Natural killer cell (primary cell): ENCODE measurements around the gene SCAMP1. TPM values are rescaled to one million over a fixed set of nuclear protein-coding genes. Genes with fewer than 3 reads are reported as not detected.

Source experiments
- ATAC-seq, 3 donors: fragments of 150-1000 bp in 2 of 3; fragments of 200-7000 bp in 1 of 3; cut with Tn5 transposase; 1 replicate in 1 of 3; 2 replicates in 2 of 3; pipeline ENCODE4 v1.10.0; 2021; ENCODE audit warnings: mild to moderate bottlenecking in 2 of 3, moderate library complexity in 2 of 3
- DNase-seq, 2 donors: peaks; one replicate each; pipeline versions ENCODE4 v3.0.0 to v3.0.0-alpha.2; 2013 to 2021; ENCODE audit warnings: mixed read lengths in 1 of 2
- H3K27ac ChIP-seq: one replicate; pipeline ENCODE4 v1.5.1; 2013; ENCODE audit warnings: mild to moderate bottlenecking, low read length
- H3K27me3 ChIP-seq: one replicate; pipeline ENCODE4 v1.6.1; 2013; ENCODE audit warnings: low read length; ENCODE audit not compliant: control insufficient read depth, insufficient read depth
- H3K36me3 ChIP-seq: one replicate; pipeline ENCODE4 v1.6.1; 2013; ENCODE audit warnings: low read length; ENCODE audit not compliant: control insufficient read depth, insufficient read depth
- H3K4me1 ChIP-seq: one replicate; pipeline ENCODE4 v1.6.1; 2013; ENCODE audit warnings: low read length; ENCODE audit not compliant: control insufficient read depth, insufficient read depth
- H3K4me3 ChIP-seq: one replicate; pipeline ENCODE4 v1.5.1; 2013; ENCODE audit warnings: low read length
- H3K9me3 ChIP-seq: one replicate; pipeline ENCODE4 v1.6.1; 2013; ENCODE audit warnings: low read length; ENCODE audit not compliant: control insufficient read depth, insufficient read depth
- H3K27ac Mint-ChIP-seq, 2 donors: one replicate each; pipeline ENCODE4 v1.8.0; 2022; ENCODE audit warnings: mild to moderate bottlenecking in 2 of 2, mixed read lengths in 2 of 2, moderate library complexity in 1 of 2
- H3K27me3 Mint-ChIP-seq, 2 donors: one replicate each; pipeline ENCODE4 v1.8.0; 2022; ENCODE audit warnings: low read depth in 2 of 2, mixed read lengths in 2 of 2
- H3K36me3 Mint-ChIP-seq: one replicate; pipeline ENCODE4 v1.8.0; 2022; ENCODE audit warnings: mixed read lengths
- H3K4me1 Mint-ChIP-seq, 2 donors: one replicate each; pipeline ENCODE4 v1.8.0; 2022; ENCODE audit warnings: mixed read lengths in 2 of 2
- H3K4me3 Mint-ChIP-seq: one replicate; pipeline ENCODE4 v1.8.0; 2022; ENCODE audit warnings: mild to moderate bottlenecking, moderate library complexity, mixed read lengths
- H3K9me3 Mint-ChIP-seq, 2 donors: one replicate each; pipeline ENCODE4 v1.8.0; 2022; ENCODE audit warnings: mixed read lengths in 2 of 2
- WGBS: methylation state at CpG from one replicate; pipeline ENCODE4 v1.1.7; 2013; ENCODE audit warnings: missing lambda C conversion rate; ENCODE audit not compliant: insufficient coverage; 5-methylcytosine and 5-hydroxymethylcytosine counted together
- intact Hi-C: fragments of 100-400 bp; cut with micrococcal nuclease; formaldehyde crosslinking; loops from one replicate; pipeline ENCODE4 v1.14.2; 2022
- total RNA-seq, 4 donors: library from RNA; stranded (reverse); fragments of 120-200 nt in 1 of 4; gene quantifications; one replicate each; pipeline versions ENCODE4 v1.2.3 to v1.2.4, GENCODE V29; 2013 to 2022
- TF ChIP-seq, protein P1 (sequence below): fragments of 200-600 bp; IDR thresholded peaks from one replicate; pipeline ENCODE4 v1.8.0; 2022; ENCODE audit warnings: antibody characterized with exemption

The SCAMP1 gene
- total RNA-seq, 3 donors from 2014 or later (not counting 1 experiment from before 2014, with no cell fraction given), result 19.9 to 27.1 (median 20.5) TPM

GRCh38 chr5:78328585-78329173, 31.7 kb upstream of the SCAMP1 start:
- Histone ChIP-seq H3K9me3 (no peaks in the 10 kb centered on the region), H3K36me3 (no peaks in the 10 kb centered on the region), H3K4me3 (no peak overlapping the region), H3K27me3 (no peaks in the 10 kb centered on the region), H3K27ac (no peak overlapping the region), H3K4me1 (no peaks in the 10 kb centered on the region)
- H3K36me3 Mint-ChIP-seq, result no peaks in the 10 kb centered on the region
- H3K27me3 Mint-ChIP-seq, result peaks cover 6 to 22% of the 10 kb centered on the region in 2 donors
- no peaks in the 10 kb centered on the region for H3K4me1 Mint-ChIP-seq
- H3K4me3 Mint-ChIP-seq, result no peak overlapping the region
- no peak for DNase-seq
- intact Hi-C loops, result no loop called here
- TF ChIP-seq, protein P1, sequence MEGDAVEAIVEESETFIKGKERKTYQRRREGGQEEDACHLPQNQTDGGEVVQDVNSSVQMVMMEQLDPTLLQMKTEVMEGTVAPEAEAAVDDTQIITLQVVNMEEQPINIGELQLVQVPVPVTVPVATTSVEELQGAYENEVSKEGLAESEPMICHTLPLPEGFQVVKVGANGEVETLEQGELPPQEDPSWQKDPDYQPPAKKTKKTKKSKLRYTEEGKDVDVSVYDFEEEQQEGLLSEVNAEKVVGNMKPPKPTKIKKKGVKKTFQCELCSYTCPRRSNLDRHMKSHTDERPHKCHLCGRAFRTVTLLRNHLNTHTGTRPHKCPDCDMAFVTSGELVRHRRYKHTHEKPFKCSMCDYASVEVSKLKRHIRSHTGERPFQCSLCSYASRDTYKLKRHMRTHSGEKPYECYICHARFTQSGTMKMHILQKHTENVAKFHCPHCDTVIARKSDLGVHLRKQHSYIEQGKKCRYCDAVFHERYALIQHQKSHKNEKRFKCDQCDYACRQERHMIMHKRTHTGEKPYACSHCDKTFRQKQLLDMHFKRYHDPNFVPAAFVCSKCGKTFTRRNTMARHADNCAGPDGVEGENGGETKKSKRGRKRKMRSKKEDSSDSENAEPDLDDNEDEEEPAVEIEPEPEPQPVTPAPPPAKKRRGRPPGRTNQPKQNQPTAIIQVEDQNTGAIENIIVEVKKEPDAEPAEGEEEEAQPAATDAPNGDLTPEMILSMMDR, result no peak
- WGBS, result 90% methylated on average over 3 of the region's 5 CpGs
- no peak overlapping the region for H3K27ac Mint-ChIP-seq
- H3K9me3 Mint-ChIP-seq, result no peaks in the 10 kb centered on the region
- ATAC-seq, result no peak

GRCh38 chr5:78331523-78332080, 28.8 kb upstream of the SCAMP1 start:
- TF ChIP-seq, protein P1, result no peak
- peaks cover 0 to 1% of the 10 kb centered on the region in 2 donors for H3K9me3 Mint-ChIP-seq
- no peak overlapping the region for H3K27ac Mint-ChIP-seq
- peaks cover 20 to 36% of the 10 kb centered on the region in 2 donors for H3K27me3 Mint-ChIP-seq
- H3K4me3 Mint-ChIP-seq, result no peak overlapping the region
- intact Hi-C loops, result no loop called here
- no peak for ATAC-seq
- Histone ChIP-seq H3K27ac (no peak overlapping the region), H3K4me3 (no peak overlapping the region), H3K4me1 (no peaks in the 10 kb centered on the region), H3K9me3 (no peaks in the 10 kb centered on the region), H3K27me3 (no peaks in the 10 kb centered on the region), H3K36me3 (no peaks in the 10 kb centered on the region)
- H3K4me1 Mint-ChIP-seq, result no peaks in the 10 kb centered on the region
- no peak for DNase-seq
- H3K36me3 Mint-ChIP-seq, result no peaks in the 10 kb centered on the region

DNA sequence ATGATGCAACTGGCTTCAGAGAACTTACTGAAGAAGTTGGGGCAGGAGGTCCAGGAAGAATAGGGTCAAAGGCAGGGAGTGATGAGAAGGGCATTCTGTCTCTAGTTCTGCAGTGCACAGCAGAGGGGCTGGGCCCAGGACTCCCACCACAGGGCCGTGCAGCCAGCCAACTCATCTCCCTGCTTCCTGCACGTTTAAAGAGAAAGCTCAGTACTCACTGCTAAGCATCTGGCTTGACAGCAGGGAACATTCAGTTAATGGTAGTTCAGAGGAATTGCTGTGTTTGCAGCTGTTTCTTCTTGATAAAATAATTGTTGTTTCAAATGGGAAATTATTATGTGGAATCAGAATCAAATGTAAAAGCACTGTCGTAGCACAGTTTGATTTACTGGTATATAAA, 25.6 kb upstream of the SCAMP1 start:
- no peaks in the 10 kb centered on the region for H3K27me3 ChIP-seq
- H3K27ac ChIP-seq, result no peak overlapping the region
- no peaks in the 10 kb centered on the region for H3K36me3 ChIP-seq
- H3K4me1 ChIP-seq, result no peaks in the 10 kb centered on the region
- no peaks in the 10 kb centered on the region for H3K9me3 ChIP-seq
- peaks cover 20 to 22% of the 10 kb centered on the region in 2 donors for H3K27me3 Mint-ChIP-seq
- no peaks in the 10 kb centered on the region for H3K36me3 Mint-ChIP-seq
- H3K4me1 Mint-ChIP-seq, result no peaks in the 10 kb centered on the region
- H3K27ac Mint-ChIP-seq, result no peak overlapping the region
- H3K4me3 Mint-ChIP-seq, result no peak overlapping the region
- intact Hi-C loops, result no loop called here
- H3K4me3 ChIP-seq, result no peak overlapping the region
- no peak for ATAC-seq
- peaks cover 4 to 9% of the 10 kb centered on the region in 2 donors for H3K9me3 Mint-ChIP-seq
- WGBS, result 84% methylated on average over 3 of the region's 3 CpGs
- no peak for DNase-seq
- TF ChIP-seq, protein P1, result no peak

DNA sequence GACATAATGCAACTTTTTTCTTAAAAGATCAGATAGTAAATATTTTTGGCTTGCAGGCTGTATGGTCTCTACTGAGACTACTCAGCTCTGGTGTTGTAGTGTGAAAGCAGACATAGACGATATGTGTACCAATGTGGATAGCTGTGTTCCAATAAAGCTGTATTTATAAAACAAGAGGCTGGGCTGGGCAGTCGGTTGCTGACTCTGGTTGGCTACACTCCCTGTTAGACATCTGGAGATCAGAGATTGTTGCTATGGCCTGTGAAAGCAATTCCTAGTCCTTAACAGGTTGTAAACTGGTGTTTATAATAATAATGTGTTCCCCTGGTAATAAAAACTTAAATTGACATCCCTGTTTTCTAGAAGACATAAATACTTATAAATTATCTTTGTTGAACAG, 24.4 kb upstream of the SCAMP1 start:
- Histone ChIP-seq H3K4me1 (no peaks in the 10 kb centered on the region), H3K27me3 (no peaks in the 10 kb centered on the region), H3K36me3 (no peaks in the 10 kb centered on the region), H3K27ac (no peak overlapping the region), H3K4me3 (no peak overlapping the region), H3K9me3 (no peaks in the 10 kb centered on the region)
- intact Hi-C loops, result no loop called here
- WGBS, result 85% methylated on average over 2 of the region's 2 CpGs
- Mint-ChIP-seq H3K4me3 (no peak overlapping the region), H3K9me3 (peaks cover 4 to 9% of the 10 kb centered on the region in 2 donors), H3K36me3 (no peaks in the 10 kb centered on the region), H3K27ac (no peak overlapping the region), H3K27me3 (peaks cover 20 to 22% of the 10 kb centered on the region in 2 donors), H3K4me1 (no peaks in the 10 kb centered on the region)
- DNase-seq (no peak), ATAC-seq (no peak)
- TF ChIP-seq, protein P1, result no peak
